Activated CD8-positive, alpha-beta T cell treated with anti-CD3 and anti-CD28 coated beads for 36 hours (primary cell): Measurements from ENCODE around the gene AQP11. TPM values are rescaled to one million over a fixed set of nuclear protein-coding genes. Genes with fewer than 3 reads are reported as not detected.

Experiments
- ATAC-seq: fragments of 200-7000 bp; cut with Tn5 transposase; one replicate; pipeline ENCODE4 v1.10.0; 2021; ENCODE audit warnings: mild to moderate bottlenecking, moderate library complexity
- CTCF ChIA-PET: fragments of 350-600 bp; sonication (Branson Sonifier 250); formaldehyde crosslinking; loops from one replicate; lab custom pipeline; 2021; ENCODE audit warnings: antibody characterized with exemption; lab: Charles Lee
- POLR2A ChIA-PET: fragments of 350-600 bp; sonication (Branson Sonifier 250); formaldehyde crosslinking; loops from one replicate; lab custom pipeline; 2021; ENCODE audit warnings: antibody characterized with exemption; lab: Charles Lee
- DNase-seq: peaks from one replicate; pipeline ENCODE4 v3.0.0-alpha.2; 2020
- H3K27ac Mint-ChIP-seq: one replicate; pipeline ENCODE4 v1.8.0; 2021; ENCODE audit warnings: mild to moderate bottlenecking, mixed read lengths
- H3K27me3 Mint-ChIP-seq: one replicate; pipeline ENCODE4 v1.8.0; 2021; ENCODE audit warnings: mixed read lengths
- H3K36me3 Mint-ChIP-seq: one replicate; pipeline ENCODE4 v1.8.0; 2021; ENCODE audit warnings: low read depth, mixed read lengths
- H3K4me1 Mint-ChIP-seq: one replicate; pipeline ENCODE4 v1.8.0; 2021; ENCODE audit warnings: low read depth, mixed read lengths
- H3K4me3 Mint-ChIP-seq: one replicate; pipeline ENCODE4 v1.8.0; 2021; ENCODE audit warnings: mild to moderate bottlenecking, moderate library complexity, mixed read lengths
- H3K9me3 Mint-ChIP-seq: one replicate; pipeline ENCODE4 v1.8.0; 2021; ENCODE audit warnings: mixed read lengths
- CTCF ChIP-seq: fragments of 200-600 bp; IDR thresholded peaks from one replicate; pipeline ENCODE4 v1.8.0; 2022; ENCODE audit warnings: antibody characterized with exemption, mild to moderate bottlenecking
- intact Hi-C: fragments of 100-400 bp; cut with micrococcal nuclease; formaldehyde crosslinking; loops from one replicate; pipeline ENCODE4 v1.10.0; 2022
- total RNA-seq, 2 experiments: library from RNA; stranded (reverse); gene quantifications; one replicate each; pipeline ENCODE4 v1.2.3, GENCODE V29; 2021

The AQP11 gene
- total RNA-seq, 2 experiments from 2014 or later, result 0.47 to 0.59 TPM

GRCh38 chr11:77636731-77637344, 47.1 kb downstream of the AQP11 start:
- Mint-ChIP-seq H3K27me3 (no peaks in the 10 kb centered on the region), H3K36me3 (peaks cover 35% of the 10 kb centered on the region), H3K4me3 (peak overlapping the region; percentile 83), H3K27ac (peak overlapping the region; percentile 92), H3K9me3 (peaks cover 7% of the 10 kb centered on the region), H3K4me1 (peaks cover 43% of the 10 kb centered on the region)
- DNase-seq (no peak), ATAC-seq (no peak)
- ChIA-PET CTCF (no interaction called here), POLR2A (interaction anchor here (1.4 kb wide), 1 partner anchor 44 kb away, joined by 5 read pairs; no protein-coding TSS in a partner anchor)
- intact Hi-C loops, result no loop called here
- no peak for TF ChIP-seq CTCF

- ATAC-seq (peak; percentile 96), DNase-seq (peak; percentile 89)
- Mint-ChIP-seq H3K9me3 (peaks cover 7% of the 10 kb centered on the region), H3K4me3 (peak within 1 kb of the TSS; percentile 83), H3K4me1 (peaks cover 37% of the 10 kb centered on the region), H3K27ac (peak within 1 kb of the TSS; percentile 92), H3K36me3 (peaks cover 30% of the 10 kb centered on the region), H3K27me3 (no peaks in the 10 kb centered on the region)
- ChIA-PET POLR2A (interaction anchor here (0.6 to 1.4 kb wide), 3 partner anchors 10 to 45 kb away, joined by 4 to 5 read pairs (median 4); no protein-coding TSS in a partner anchor), CTCF (no interaction called here)
- no peak for TF ChIP-seq CTCF
- intact Hi-C loops, result no loop called here
These were observed 47.8 kb downstream of the AQP11 start, which contains the start of gene CLNS1A for GRCh38 chr11:77637345-77638165. TSS of gene CLNS1A (minus strand) at chr11:77637794. CDS start at chr11:77637714, 80 bp downstream.

GRCh38 chr11:77642228-77642627, 52.5 kb downstream of the AQP11 start:
- POLR2A ChIA-PET, result no interaction called here
- ATAC-seq, result no peak
- CTCF ChIA-PET, result interaction anchor here (1.0 to 1.3 kb wide), 2 partner anchors 23 to 64 kb away, joined by 3 read pairs; no protein-coding TSS in a partner anchor

DNA sequence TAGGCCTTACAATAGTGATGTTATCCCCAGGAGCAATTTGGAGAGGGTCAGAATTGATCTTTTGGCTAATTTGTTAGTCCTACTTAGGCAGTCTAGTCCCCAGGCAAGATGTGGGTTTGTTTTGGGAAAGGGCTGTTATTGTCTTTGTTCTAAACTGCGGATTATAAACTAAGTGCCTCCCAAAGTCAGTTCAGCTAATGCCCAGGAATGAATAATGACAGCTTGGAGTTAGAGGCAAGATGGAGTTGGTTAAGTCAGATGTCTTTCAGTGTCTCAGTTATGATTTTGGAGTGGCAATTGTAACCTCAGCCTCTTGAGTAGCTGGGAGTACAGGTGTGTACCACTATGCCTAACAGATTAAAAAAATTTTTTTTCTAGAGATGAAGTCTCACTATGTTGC, 55.1 kb downstream of the AQP11 start:
- ATAC-seq (no peak), DNase-seq (no peak)
- H3K9me3 Mint-ChIP-seq, result peaks cover 4% of the 10 kb centered on the region
- H3K4me3 Mint-ChIP-seq, result no peak overlapping the region
- intact Hi-C loops, result no loop called here
- CTCF ChIA-PET, result interaction anchor here (1.4 kb wide), 1 partner anchor 22 kb away, joined by 3 read pairs; no protein-coding TSS in a partner anchor
- TF ChIP-seq CTCF, result no peak
- H3K27ac Mint-ChIP-seq, result no peak overlapping the region
- peaks cover 7% of the 10 kb centered on the region for H3K27me3 Mint-ChIP-seq
- H3K36me3 Mint-ChIP-seq, result no peaks in the 10 kb centered on the region
- H3K4me1 Mint-ChIP-seq, result no peaks in the 10 kb centered on the region
- POLR2A ChIA-PET, result no interaction called here

More at GRCh38 chr11:77642228-77642627, 52.5 kb downstream of the AQP11 start:
- no peak for TF ChIP-seq CTCF
- DNase-seq, result no peak
- Mint-ChIP-seq H3K4me3 (no peak overlapping the region), H3K27me3 (peaks cover 4% of the 10 kb centered on the region), H3K9me3 (peaks cover 4% of the 10 kb centered on the region), H3K36me3 (no peaks in the 10 kb centered on the region), H3K27ac (no peak overlapping the region), H3K4me1 (peaks cover 7% of the 10 kb centered on the region)
- intact Hi-C loops, result no loop called here
